ENCODE measurements around the gene ZDHHC16. TPM values are rescaled to one million over a fixed set of nuclear protein-coding genes. Genes with fewer than 3 reads are reported as not detected.
A peak's percentile ranks its signal among the peaks of the same experiment; 100 is the strongest.

Gene ZDHHC16
- total and polyA plus RNA-seq, 5 donors from 2014 or later = 17.1 to 36.4 (median 26.8) TPM

- Mint-ChIP-seq H3K27ac (peak overlapping the region; percentile 68 to 91 (median 91)), H3K27me3 (peaks cover 10% of the 10 kb centered on the region), H3K36me3 (no peaks in the 10 kb centered on the region), H3K9me3 (no peaks in the 10 kb centered on the region), H3K4me1 (peaks cover 9 to 72% (median 47%) of the 10 kb centered on the region in 4 donors), H3K4me3 (peak overlapping the region; percentile 56 to 95 (median 73))
- DNase-seq (peak in 2 of 3 donors; percentile 28 to 58), ATAC-seq (ENCODE audit: low read depth in 2 of 2) (no peak)
- Histone ChIP-seq H3K27ac (ENCODE audit: insufficient read depth, low read length, poor library complexity, severe bottlenecking) (peak overlapping the region; percentile 39), H3K4me1 (ENCODE audit: control insufficient read depth, insufficient read depth, low read length, poor library complexity, severe bottlenecking) (peaks cover 47% of the 10 kb centered on the region), H3K36me3 (ENCODE audit: control insufficient read depth, insufficient read depth, low read length) (peaks cover 3% of the 10 kb centered on the region), H3K4me3 (ENCODE audit: low read depth, low read length) (no peak overlapping the region), H3K27me3 (ENCODE audit: control insufficient read depth, insufficient read depth, low read length) (no peaks in the 10 kb centered on the region), H3K9me3 (ENCODE audit: control insufficient read depth in 2 of 2, low read length in 2 of 2) (no peaks in the 10 kb centered on the region)
Observed at GRCh38 chr10:97494863-97495506, 49.0 kb downstream of the ZDHHC16 start.

- H3K9me3 Mint-ChIP-seq = no peaks in the 10 kb centered on the region
- peak overlapping the region; percentile 95 to 99 (median 98) for H3K4me3 Mint-ChIP-seq
- peaks cover 33% of the 10 kb centered on the region for H3K27me3 Mint-ChIP-seq
- Histone ChIP-seq H3K4me1 (ENCODE audit: control insufficient read depth, insufficient read depth, low read length, poor library complexity, severe bottlenecking) (peaks cover 36% of the 10 kb centered on the region), H3K4me3 (ENCODE audit: low read depth, low read length) (peak overlapping the region; percentile 96), H3K36me3 (ENCODE audit: control insufficient read depth, insufficient read depth, low read length) (peaks cover 3% of the 10 kb centered on the region), H3K9me3 (ENCODE audit: control insufficient read depth in 2 of 2, low read length in 2 of 2) (no peaks in the 10 kb centered on the region), H3K27me3 (ENCODE audit: control insufficient read depth, insufficient read depth, low read length) (peaks cover 15% of the 10 kb centered on the region), H3K27ac (ENCODE audit: insufficient read depth, low read length, poor library complexity, severe bottlenecking) (peak overlapping the region; percentile 87)
- no peak for ATAC-seq (ENCODE audit: low read depth in 2 of 2)
- H3K36me3 Mint-ChIP-seq = no peaks in the 10 kb centered on the region
- peaks cover 11 to 66% (median 45%) of the 10 kb centered on the region in 4 donors for H3K4me1 Mint-ChIP-seq
- peak; percentile 46 to 83 (median 63) for DNase-seq
- peak overlapping the region; percentile 96 to 98 (median 98) for H3K27ac Mint-ChIP-seq
Observed at GRCh38 chr10:97497572-97498075, 51.6 kb downstream of the ZDHHC16 start.

GRCh38 chr10:97498076-97498840 lies 52.3 kb downstream of the ZDHHC16 start, which contains the start of gene MMS19:
Gene MMS19, minus strand, starts transcription at chr10:97498422. Its CDS starts 38 bp downstream, at chr10:97498384.
- Mint-ChIP-seq H3K36me3 (no peaks in the 10 kb centered on the region), H3K9me3 (no peaks in the 10 kb centered on the region), H3K4me1 (peaks cover 11 to 61% (median 44%) of the 10 kb centered on the region in 4 donors), H3K4me3 (peak within 1 kb of the TSS; percentile 95 to 99 (median 98)), H3K27ac (peak within 1 kb of the TSS; percentile 96 to 98 (median 98)), H3K27me3 (peaks cover 33% of the 10 kb centered on the region)
- Histone ChIP-seq H3K9me3 (ENCODE audit: control insufficient read depth in 2 of 2, low read length in 2 of 2) (no peaks in the 10 kb centered on the region), H3K27me3 (ENCODE audit: control insufficient read depth, insufficient read depth, low read length) (peaks cover 15% of the 10 kb centered on the region), H3K4me1 (ENCODE audit: control insufficient read depth, insufficient read depth, low read length, poor library complexity, severe bottlenecking) (peaks cover 36% of the 10 kb centered on the region), H3K27ac (ENCODE audit: insufficient read depth, low read length, poor library complexity, severe bottlenecking) (peak within 1 kb of the TSS; percentile 87), H3K4me3 (ENCODE audit: low read depth, low read length) (peak within 1 kb of the TSS; percentile 96), H3K36me3 (ENCODE audit: control insufficient read depth, insufficient read depth, low read length) (peaks cover 3% of the 10 kb centered on the region)
- DNase-seq = peak; percentile 97 to 99 (median 99)
- ATAC-seq (ENCODE audit: low read depth in 2 of 2) = peak; percentile 88 to 90

- Histone ChIP-seq H3K27me3 (ENCODE audit: control insufficient read depth, insufficient read depth, low read length) (peaks cover 20% of the 10 kb centered on the region), H3K4me1 (ENCODE audit: control insufficient read depth, insufficient read depth, low read length, poor library complexity, severe bottlenecking) (peaks cover 36% of the 10 kb centered on the region), H3K4me3 (ENCODE audit: low read depth, low read length) (peak within 1 kb of the TSS; percentile 96), H3K9me3 (ENCODE audit: control insufficient read depth in 2 of 2, low read length in 2 of 2) (no peaks in the 10 kb centered on the region), H3K27ac (ENCODE audit: insufficient read depth, low read length, poor library complexity, severe bottlenecking) (peak within 1 kb of the TSS; percentile 87), H3K36me3 (ENCODE audit: control insufficient read depth, insufficient read depth, low read length) (no peaks in the 10 kb centered on the region)
- H3K9me3 Mint-ChIP-seq = no peaks in the 10 kb centered on the region
- peak within 1 kb of the TSS; percentile 96 to 98 (median 98) for H3K27ac Mint-ChIP-seq
- H3K36me3 Mint-ChIP-seq = no peaks in the 10 kb centered on the region
- peaks cover 33% of the 10 kb centered on the region for H3K27me3 Mint-ChIP-seq
- no peak for ATAC-seq (ENCODE audit: low read depth in 2 of 2)
- H3K4me1 Mint-ChIP-seq = peaks cover 11 to 53% (median 39%) of the 10 kb centered on the region in 4 donors
- peak within 1 kb of the TSS; percentile 95 to 99 (median 98) for H3K4me3 Mint-ChIP-seq
- peak; percentile 25 to 34 (median 32) for DNase-seq
Observed at GRCh38 chr10:97498841-97499560, 53.0 kb downstream of the ZDHHC16 start, which contains the start of gene UBTD1. Gene UBTD1, plus strand, starts transcription at chr10:97498924. Its CDS starts 280 bp downstream, at chr10:97499204.

- no peaks in the 10 kb centered on the region for H3K36me3 ChIP-seq (ENCODE audit: control insufficient read depth, insufficient read depth, low read length)
- Mint-ChIP-seq H3K27ac (peak overlapping the region in 2 of 3 donors; percentile 4 to 44), H3K4me1 (peaks cover 11 to 46% (median 32%) of the 10 kb centered on the region in 4 donors), H3K27me3 (peaks cover 33% of the 10 kb centered on the region), H3K4me3 (peak overlapping the region; percentile 81 to 91 (median 84)), H3K36me3 (no peaks in the 10 kb centered on the region), H3K9me3 (no peaks in the 10 kb centered on the region)
- H3K4me3 ChIP-seq (ENCODE audit: low read depth, low read length) = peak overlapping the region; percentile 37
- no peak for DNase-seq
- peaks cover 21% of the 10 kb centered on the region for H3K27me3 ChIP-seq (ENCODE audit: control insufficient read depth, insufficient read depth, low read length)
- H3K27ac ChIP-seq (ENCODE audit: insufficient read depth, low read length, poor library complexity, severe bottlenecking) = no peak overlapping the region
- no peak for ATAC-seq (ENCODE audit: low read depth in 2 of 2)
- no peaks in the 10 kb centered on the region for H3K9me3 ChIP-seq (ENCODE audit: control insufficient read depth in 2 of 2, low read length in 2 of 2)
- peaks cover 34% of the 10 kb centered on the region for H3K4me1 ChIP-seq (ENCODE audit: control insufficient read depth, insufficient read depth, low read length, poor library complexity, severe bottlenecking)
Observed at GRCh38 chr10:97499561-97500296, 53.8 kb downstream of the ZDHHC16 start.

GRCh38 chr10:97500297-97500575 lies 54.3 kb downstream of the ZDHHC16 start:
- no peaks in the 10 kb centered on the region for H3K36me3 Mint-ChIP-seq
- peak overlapping the region in 1 of 3 donors; percentile 4 for H3K27ac Mint-ChIP-seq
- H3K4me1 ChIP-seq (ENCODE audit: control insufficient read depth, insufficient read depth, low read length, poor library complexity, severe bottlenecking) = peaks cover 29% of the 10 kb centered on the region
- no peak overlapping the region for H3K4me3 ChIP-seq (ENCODE audit: low read depth, low read length)
- H3K9me3 ChIP-seq (ENCODE audit: control insufficient read depth in 2 of 2, low read length in 2 of 2) = no peaks in the 10 kb centered on the region
- no peaks in the 10 kb centered on the region for H3K36me3 ChIP-seq (ENCODE audit: control insufficient read depth, insufficient read depth, low read length)
- H3K27ac ChIP-seq (ENCODE audit: insufficient read depth, low read length, poor library complexity, severe bottlenecking) = no peak overlapping the region
- DNase-seq = no peak
- peaks cover 25% of the 10 kb centered on the region for H3K27me3 ChIP-seq (ENCODE audit: control insufficient read depth, insufficient read depth, low read length)
- H3K4me3 Mint-ChIP-seq = peak overlapping the region; percentile 81 to 91 (median 84)
- H3K27me3 Mint-ChIP-seq = peaks cover 33% of the 10 kb centered on the region
- H3K9me3 Mint-ChIP-seq = no peaks in the 10 kb centered on the region
- no peak for ATAC-seq (ENCODE audit: low read depth in 2 of 2)
- peaks cover 11 to 41% (median 28%) of the 10 kb centered on the region in 4 donors for H3K4me1 Mint-ChIP-seq

GRCh38 chr10:97502916-97503315 lies 56.9 kb downstream of the ZDHHC16 start:
- Histone ChIP-seq H3K27ac (ENCODE audit: insufficient read depth, low read length, poor library complexity, severe bottlenecking) (no peak overlapping the region), H3K9me3 (ENCODE audit: control insufficient read depth in 2 of 2, low read length in 2 of 2) (no peaks in the 10 kb centered on the region), H3K27me3 (ENCODE audit: control insufficient read depth, insufficient read depth, low read length) (peaks cover 25% of the 10 kb centered on the region), H3K36me3 (ENCODE audit: control insufficient read depth, insufficient read depth, low read length) (no peaks in the 10 kb centered on the region), H3K4me1 (ENCODE audit: control insufficient read depth, insufficient read depth, low read length, poor library complexity, severe bottlenecking) (peaks cover 9% of the 10 kb centered on the region), H3K4me3 (ENCODE audit: low read depth, low read length) (no peak overlapping the region)
- no peak overlapping the region for H3K27ac Mint-ChIP-seq
- no peaks in the 10 kb centered on the region for H3K36me3 Mint-ChIP-seq
- H3K4me1 Mint-ChIP-seq = peaks cover 4 to 16% (median 10%) of the 10 kb centered on the region in 4 donors
- ATAC-seq (ENCODE audit: low read depth in 2 of 2) = no peak
- no peaks in the 10 kb centered on the region for H3K9me3 Mint-ChIP-seq
- peaks cover 33% of the 10 kb centered on the region for H3K27me3 Mint-ChIP-seq
- DNase-seq = no peak
- peak overlapping the region in 1 of 4 donors; percentile 48 for H3K4me3 Mint-ChIP-seq
